Effector CD8-positive, alpha-beta T cell (primary cell): ENCODE measurements around the gene HSF4.
"Not testable (repeated sequence)": the region's sequence is repeated elsewhere in the genome, so short reads cannot be mapped to it uniquely, and the experiment has no call there.

ENCODE experiments used
- DNase-seq: peaks from one replicate; lab custom pipeline; 2025; lab: John Stamatoyannopoulos, UW
- total RNA-seq, 4 experiments: gene quantifications; one replicate each; lab custom pipeline; 2026; lab: John Stamatoyannopoulos, UW

The HSF4 gene, protein sequence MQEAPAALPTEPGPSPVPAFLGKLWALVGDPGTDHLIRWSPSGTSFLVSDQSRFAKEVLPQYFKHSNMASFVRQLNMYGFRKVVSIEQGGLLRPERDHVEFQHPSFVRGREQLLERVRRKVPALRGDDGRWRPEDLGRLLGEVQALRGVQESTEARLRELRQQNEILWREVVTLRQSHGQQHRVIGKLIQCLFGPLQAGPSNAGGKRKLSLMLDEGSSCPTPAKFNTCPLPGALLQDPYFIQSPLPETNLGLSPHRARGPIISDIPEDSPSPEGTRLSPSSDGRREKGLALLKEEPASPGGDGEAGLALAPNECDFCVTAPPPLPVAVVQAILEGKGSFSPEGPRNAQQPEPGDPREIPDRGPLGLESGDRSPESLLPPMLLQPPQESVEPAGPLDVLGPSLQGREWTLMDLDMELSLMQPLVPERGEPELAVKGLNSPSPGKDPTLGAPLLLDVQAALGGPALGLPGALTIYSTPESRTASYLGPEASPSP
- total RNA-seq = 2.6 to 4.2 (median 4.0) reads per million in 4 experiments

DNA sequence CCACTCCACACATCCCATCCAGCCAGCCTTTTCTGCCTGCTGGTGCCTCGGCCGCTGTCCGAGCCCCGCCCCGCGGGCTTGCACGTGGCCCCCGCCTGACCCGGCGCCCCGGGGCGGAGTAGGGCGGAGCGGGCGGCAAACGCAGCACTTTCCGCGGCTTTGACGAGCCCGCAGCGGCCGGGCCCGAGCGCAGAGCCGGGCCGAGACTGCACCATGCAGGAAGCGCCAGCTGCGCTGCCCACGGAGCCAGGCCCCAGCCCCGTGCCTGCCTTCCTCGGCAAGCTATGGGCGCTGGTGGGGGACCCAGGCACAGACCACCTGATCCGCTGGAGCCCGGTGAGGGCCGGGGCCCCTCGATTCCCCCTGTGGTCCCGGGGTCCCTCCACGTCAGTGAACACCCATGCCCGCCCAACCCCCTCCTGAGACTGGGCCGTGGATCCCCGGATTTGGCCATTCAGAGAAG lies at the start of gene HSF4:
HSF4 (plus strand) TSS at position 147 of the 463 bp plus-strand sequence; CDS start at position 214, 67 bp downstream.
- DNase-seq = no peak

DNA sequence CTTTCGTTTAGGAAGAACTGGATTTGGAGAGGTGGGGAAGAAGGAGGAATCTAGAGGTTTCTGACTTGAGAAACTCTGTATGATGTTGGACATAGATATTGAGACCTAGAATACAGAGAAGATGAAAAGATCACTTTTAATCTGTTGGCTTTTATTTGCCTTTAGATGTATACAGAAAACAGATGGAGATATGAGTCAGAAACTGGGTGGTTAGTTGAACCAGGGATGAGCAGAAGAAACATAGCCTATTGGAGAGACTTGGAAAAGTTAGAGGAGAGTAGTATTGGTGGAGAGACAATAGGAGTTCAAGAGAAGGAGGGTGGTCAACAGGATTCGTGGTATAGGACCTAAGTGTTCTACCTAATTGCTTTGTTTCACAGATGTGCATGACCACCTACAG lies 49.8 kb upstream of the HSF4 start:
- DNase-seq = no peak

DNA sequence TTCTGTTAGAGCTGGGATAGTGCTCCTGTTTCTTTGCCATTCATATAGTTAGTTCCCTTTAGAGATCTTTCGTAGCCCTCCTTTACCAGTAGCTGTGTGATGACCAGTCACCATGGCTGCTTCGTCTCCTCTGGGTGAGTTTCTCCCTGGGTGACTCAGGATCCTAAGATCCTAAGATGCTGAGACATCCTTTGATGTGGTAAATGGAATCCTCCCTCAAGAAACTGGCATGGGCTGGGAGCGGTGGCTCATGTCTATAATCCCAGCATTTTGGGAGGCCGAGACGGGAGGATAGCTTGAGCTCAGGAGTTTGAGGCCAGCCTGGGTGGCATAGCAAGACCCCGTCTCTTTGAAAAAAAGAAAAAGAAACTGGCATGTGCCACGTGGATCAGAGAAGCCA lies 48.9 kb upstream of the HSF4 start:
- DNase-seq = no peak

DNA sequence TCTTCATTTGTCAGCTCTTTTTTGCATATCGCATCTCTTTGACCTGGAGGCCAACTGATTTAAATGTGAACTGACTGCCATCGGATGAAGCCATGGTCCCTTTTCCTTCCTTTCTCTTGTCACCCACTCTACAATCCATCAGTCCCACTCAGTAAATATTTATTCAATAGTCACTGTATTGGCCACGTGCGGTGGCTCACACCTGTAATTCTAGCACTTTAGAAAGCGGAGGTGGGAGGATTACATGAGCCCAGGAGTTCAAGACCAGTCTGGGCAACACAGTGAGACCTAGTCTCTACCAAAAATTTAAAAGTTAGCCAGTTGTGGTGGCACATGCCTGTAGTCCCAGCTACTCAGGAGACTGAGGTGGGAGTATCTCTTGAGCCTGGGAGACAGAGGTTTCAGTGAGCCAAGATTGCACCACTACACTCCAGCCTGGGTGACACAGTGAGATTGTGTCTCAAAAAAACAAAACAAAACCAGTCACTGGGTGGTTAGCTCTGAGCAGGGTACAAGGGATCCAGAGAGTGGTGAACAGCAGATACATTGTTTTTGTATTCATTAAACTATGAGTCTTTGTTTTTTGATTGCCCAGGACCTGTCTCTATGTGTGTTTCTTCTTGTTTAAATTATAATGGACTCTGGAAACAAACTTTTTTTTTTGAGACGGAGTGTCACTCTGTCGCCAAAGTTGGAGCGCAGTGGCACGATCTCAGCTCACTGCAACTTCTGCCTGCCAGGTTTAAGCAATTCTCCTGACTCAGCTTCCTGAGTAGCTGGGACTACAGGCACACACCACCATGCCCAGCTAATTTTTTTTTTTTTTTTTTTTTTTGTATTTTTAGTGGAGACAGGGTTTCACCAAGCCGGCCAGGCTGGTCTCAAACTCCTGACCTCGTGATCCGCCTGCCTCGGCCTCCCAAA lies 47.9 kb upstream of the HSF4 start:
- no peak for DNase-seq

DNA sequence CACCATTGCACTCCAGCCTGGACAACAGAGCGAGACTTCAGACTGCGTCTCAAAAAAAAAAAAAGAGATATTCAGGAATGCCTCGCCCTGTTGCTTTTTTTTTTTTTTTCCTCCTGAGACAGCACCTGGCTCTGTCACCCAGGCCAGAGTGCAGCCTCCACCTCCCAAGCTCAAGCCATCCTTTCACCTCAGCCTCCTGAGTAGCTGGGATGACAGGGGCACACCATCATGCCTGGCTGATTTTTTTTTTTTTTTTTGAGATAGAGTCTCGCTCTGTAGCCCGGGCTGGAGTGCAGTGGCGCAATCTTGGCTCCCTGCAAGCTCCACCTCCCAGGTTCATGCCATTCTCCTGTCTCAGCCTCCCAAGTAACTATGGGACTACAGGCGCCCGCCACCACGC lies 46.8 kb upstream of the HSF4 start:
- DNase-seq = no peak

DNA sequence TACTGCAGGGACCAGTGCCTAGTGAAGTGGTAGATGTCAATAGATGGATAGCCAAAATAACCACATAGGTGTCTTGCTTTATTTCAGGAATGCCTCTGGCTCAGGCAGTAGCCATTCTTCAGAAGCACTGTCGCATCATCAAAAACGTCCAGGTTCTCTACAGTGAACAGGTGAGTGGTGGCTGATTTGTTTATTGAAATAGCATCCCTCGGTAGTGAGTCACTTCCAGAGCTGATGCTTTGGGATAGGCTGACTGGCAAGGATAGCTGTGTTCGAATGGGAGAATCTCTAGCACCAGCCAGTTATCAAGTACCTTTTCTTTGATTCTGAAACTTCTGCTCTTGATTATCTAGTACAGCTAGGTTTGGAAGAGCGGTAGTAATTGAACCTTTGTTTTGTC lies 44.5 kb upstream of the HSF4 start:
- no peak for DNase-seq

DNA sequence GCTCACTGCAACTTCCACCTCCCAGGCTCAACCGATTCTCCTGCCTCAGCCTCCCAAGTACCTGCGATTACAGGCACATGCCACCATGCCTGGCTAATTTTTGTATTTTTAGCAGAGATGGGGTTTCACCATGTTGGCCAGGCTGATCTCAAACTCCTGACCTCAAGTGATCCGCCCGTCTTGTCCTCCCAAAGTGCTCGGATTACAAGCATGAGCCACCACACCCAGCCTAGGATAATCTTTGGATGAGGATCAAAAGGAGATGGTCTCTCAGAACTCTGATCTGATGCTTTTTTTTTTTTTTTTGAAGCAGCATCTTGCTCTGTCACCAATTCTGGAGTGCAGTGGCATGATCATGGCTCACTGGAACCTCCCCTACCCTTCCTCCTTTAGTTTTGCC lies 41.7 kb upstream of the HSF4 start:
- DNase-seq = not testable (repeated sequence)

DNA sequence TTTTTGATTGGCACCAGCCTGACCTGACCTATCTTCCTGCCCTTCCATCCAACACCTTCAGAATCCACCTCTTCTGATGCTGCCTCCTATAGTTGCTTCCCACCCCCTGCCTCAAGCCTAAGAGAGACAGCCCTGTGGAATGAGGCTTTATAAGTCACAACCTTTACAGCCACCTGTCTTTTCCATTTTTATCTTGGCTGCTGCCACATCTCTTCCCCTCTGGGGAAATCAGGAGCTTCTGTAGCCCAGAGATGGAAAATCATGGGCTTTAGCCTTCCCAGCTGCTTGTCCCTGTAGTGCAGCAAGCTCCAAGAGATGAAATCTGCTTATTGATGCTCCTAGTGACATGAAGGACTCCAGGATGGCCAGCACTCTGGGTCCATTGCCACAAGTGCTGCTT lies 36.1 kb upstream of the HSF4 start:
- no peak for DNase-seq

DNA sequence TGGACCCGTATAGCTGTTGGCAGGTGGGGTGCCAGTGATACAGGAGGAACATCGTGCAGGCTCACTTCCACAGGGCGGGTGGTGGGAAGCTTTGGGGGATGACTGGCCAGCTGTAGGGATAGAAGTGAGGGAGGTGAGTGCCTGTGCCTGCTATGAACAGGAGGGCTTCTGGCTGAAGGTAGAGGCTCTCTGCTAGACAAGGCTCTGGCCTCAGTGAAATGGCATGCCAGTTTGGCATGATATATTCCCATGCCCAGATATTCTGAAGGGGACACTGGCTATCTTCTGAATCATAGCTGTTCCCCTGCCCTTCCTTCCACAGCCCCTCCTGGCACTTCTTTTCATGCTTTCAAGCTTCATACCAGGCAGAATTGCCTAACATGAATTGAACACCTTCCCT lies 35.7 kb upstream of the HSF4 start:
- no peak for DNase-seq

DNA sequence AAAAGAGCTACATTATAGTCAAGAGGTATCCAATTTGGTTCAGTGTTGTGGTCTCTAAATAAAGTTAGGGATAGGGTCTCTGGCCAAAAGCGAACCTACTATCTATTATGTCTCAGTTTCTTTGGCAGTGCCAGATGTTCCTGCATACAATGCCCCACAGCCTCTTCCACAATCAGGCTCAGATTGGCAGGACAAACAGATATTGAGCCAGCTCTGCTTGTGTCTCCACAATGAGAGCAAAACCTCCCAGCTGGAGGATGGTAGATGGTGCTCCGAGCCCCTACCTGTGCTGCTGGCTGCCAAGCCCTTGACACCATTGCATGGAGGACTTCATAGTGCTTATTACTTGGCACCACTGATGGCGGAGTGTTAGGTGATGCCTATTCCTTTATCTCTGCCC lies 35.1 kb upstream of the HSF4 start:
- no peak for DNase-seq

DNA sequence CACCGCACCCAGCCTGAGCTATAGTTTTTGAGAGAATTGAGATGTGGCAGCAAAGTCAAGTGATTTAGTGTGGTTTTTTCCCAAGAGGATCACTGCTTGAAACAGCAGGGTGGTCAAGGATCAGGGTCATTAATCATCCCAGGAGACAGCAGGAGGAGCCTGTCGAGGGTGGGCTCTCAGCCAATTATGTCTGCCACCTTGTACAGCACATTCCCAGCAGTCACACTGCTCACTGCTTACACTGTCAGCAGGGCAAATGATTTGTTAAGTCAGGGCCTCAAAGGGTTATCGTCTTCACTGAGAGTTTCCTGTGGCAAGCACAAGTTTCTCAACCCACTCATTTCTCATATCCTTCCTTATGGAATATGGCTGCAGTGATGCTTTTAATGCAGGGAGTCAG lies 26.9 kb upstream of the HSF4 start:
- no peak for DNase-seq

DNA sequence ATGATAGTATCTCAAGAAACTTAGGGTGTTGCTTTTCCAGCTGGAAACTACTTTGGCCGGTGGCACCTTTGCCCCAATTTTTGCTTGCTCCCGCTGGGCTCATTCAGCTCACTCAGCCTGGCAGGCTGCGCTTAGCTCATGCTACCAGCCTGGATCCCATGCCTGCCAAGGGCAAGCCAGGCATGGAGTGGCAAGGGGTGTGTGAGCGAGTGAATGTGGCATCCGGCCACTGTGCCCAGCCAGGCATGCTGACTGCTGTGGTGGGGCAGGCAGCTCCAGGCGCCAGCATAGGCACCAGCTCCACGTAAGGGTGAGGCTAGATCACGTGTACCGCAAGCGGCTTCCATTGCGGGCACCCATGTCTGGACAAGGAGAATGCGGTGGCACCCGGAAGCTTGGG lies 23.2 kb upstream of the HSF4 start:
- DNase-seq = no peak

DNA sequence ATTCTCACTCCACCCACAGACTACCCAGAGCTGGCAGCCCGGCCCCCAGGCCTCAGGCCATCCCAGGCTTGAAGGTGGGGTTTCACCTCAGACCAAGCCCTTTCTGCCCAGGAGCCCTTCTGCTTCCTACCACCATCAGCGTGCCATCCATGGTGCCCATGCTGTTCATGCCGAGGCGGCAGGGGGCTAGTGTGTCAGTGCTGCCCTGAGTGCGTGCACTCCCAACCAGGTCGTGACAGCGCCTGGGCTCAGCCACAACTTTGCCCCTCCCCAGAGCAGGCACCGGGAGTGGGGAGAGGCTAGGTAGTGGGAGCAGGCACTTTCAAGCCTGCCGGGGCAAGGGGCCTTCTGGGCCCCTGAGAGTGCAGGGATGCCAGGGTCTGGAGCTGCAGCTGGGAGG lies 22.2 kb upstream of the HSF4 start:
- no peak for DNase-seq

DNA sequence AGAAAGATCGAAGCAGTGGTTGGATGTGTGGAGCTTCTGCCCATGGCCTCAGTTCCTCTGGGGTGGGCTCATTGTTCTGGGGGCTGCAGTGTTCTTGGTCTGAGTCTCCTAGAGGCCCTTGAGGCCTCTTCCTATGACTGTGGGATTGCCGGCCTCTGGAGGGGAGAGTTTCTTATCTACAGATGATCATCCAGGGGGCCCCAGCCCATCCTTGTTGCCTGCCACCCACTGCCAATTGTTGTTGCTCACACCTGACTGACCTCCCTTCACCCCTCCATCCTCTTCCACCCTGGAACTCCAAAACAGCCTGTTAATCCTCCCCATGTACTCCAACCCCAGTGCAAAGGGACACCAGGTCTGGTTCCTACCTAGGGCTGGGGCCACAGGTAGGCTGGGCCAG lies 19.6 kb upstream of the HSF4 start:
- DNase-seq = no peak

DNA sequence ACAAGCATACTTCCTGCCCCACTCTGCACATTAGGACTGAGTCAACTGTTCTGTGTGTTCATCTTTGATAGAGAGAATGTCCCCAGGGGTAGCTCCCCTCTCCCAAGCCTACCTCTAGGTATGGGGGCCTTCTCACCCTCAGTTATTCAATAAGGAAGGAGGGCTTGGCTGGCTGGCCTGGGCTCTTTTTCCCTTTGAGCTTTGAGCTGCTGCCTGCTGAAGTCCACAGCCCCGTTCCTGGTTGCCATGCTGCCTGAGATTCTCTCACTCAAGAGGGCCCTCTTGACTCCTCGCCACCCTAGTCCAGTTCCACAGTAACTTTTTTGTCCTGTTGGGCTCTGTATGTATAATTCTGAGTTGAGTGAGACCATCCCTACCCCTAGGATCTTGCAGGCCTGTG lies 18.8 kb upstream of the HSF4 start:
- DNase-seq = no peak

DNA sequence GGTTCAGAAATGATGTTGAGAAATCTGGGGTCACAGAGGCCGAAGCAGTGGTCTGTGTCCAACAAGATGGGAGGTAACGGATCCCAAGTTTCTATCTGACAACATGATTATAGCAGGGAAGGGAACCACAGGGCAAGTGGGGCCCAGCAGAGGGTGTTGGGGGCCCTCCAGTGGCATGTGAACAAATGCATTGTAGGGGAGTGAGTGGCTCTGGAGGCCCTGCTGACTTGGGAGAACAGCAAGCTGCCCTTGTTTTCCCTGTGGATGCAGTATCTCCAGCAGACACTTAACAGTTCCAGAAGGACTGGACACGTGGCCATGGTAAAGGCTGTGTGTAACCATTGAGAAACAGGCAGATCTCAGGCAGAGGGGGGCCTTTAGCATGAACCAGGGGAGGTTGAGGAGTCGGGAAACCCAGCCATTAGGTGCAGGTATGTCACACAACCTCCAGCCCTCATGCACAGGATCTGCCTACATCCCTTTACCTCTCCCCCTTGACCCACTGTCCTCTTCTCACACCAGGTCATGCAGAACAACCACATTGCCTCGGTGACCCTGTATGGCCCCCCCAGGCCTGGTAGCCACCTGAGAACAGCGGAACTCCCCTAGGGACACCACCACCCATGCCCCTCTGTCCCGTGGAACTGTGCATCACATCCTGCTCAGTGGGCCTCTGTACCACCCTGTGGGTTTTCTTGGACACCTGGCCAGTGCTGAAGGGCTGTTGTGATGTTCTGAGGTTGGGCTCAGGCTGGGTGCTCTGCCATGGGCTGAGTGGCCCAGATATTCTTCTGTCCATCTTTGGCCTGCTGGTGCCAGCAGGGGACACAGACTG lies 17.8 kb upstream of the HSF4 start:
- DNase-seq = no peak

DNA sequence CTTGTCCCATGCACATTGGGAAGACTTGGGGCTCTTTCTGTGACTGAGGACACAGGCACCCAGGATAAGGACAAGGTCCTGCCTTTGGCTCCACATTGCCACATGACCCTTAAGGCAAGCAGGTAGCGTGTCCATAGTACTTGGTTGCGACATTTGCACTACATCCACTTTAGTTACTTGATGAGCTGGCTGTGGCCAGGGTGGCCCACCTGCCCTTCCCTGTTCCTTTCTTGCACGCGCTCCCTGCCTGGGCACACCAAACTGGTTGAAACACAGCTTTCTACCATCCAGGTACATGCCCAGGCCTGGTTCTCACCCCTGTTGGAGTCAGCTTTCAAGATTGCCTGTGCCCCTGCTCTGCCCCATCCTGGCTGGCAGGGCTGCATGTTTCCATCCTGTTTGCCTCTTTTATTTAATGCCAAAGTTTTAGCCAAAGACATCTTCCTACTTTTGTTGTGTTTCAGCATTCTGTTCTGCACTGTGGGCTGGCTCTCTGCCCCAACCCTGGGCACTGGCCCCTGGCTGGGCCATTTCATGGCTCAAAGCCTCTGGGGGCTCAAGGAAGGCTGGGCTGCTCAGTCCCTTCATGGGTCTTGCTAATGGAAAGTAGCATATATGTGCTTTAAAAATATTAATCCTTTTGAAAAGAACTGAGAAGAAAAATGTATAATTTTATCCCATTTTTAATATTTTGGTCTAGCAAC lies 17.0 kb upstream of the HSF4 start:
- no peak for DNase-seq

DNA sequence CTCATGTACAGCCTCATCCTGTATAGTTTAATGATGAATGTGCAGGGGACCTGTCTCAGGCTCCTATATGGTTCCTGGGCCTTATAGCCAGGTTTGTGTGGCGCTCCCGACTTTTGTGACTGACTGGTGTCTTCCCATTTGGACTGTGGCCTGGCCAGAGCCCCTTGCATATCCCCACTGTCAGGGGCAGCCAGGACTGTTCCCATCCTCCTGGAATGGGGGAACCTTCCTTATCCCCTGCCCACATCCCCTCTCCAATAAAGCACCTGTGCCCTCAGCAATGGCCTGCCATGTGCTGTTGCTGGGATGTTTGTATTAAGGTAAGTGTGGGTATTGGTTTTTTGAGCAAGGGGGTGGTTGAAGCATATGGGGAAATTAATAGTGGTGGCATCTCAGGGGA lies 16.3 kb upstream of the HSF4 start:
- no peak for DNase-seq

DNA sequence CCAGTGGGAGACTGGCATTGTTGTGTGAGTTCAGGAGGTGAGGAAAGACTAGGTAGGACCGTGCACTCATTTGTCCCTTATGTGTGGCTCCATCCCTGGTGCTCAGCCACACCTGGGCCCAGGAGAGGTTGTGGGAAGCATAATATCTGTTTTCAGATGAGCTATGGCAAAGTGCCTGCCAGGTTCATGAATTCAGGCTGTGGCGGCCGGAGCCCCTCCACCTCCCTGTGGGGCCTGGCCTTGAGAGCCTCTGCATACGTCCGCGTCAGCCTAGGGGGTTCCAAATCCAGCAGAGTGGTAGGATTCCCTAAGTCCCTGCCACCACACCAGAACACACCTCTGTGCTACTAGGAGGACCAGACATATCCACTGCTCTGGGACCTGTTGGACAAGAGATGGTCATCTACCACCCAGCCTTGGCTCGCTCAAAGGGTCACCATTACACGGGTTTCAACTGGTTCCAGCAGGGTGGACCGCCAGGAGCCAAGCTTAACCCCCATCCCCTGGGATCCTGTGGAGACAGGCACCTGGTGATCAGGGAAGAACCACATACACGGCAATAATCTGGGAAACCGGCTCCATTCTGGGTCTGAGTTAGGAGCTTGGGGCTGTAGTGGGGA lies 15.8 kb upstream of the HSF4 start:
- no peak for DNase-seq

DNA sequence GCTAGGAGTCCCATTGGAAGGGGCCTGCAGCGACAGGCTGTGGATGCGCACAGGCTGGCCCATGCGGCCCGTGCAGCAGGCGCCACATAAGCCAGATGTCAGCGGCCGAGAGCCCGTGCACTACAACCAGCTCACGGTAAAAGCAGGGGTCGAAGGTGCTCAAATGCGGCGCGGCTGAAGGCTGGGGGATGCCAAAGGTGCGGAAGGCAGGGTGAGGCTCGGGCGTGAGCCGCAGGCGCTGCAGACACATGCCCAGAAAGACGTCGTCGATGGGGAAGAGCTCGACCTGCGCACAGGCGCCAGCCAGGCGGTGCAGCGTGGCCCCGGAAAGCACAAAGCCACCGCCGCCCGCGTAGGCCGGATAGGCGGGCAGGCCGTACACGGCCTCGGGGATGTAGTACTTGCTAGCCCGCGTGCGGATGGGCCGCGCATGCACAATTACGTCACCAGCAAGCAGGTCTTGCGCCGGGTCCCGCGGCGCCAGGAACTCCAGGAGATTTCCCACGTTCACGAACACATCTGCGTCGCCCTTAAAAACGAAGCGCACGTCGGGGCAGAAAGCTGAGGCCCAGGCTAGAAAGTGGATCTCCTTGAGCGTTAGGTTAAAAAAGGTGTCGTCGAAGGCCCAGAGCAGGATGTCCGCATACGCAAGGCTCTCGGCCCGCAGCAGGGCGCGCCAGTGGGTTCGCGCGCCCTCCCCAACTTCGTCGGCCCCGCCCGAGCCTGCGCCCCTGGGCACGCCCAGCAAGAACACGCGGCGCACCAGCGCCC lies 15.1 kb upstream of the HSF4 start:
- DNase-seq = no peak
